NB4 (cell line): ENCODE measurements around the gene ALDH4A1.

Experiments
- CTCF ChIP-seq: IDR thresholded peaks from one replicate; pipeline ENCODE4 v1.5.1; 2012; ENCODE audit warnings: low read depth, low read length
- MYC ChIP-seq: IDR thresholded peaks from 2 replicates; pipeline ENCODE4 v1.6.1; 2011; ENCODE audit warnings: low read depth, low read length
- POLR2A ChIP-seq: IDR thresholded peaks from 2 replicates; pipeline ENCODE4 v1.6.1; 2011; ENCODE audit warnings: mild to moderate bottlenecking; ENCODE audit not compliant: insufficient read length; ENCODE audit errors: extremely low read depth

- TF ChIP-seq CTCF (no peak), POLR2A (no peak), MYC (no peak)
Measured at GRCh38 chr1:18874600-18874999, 27.8 kb downstream of the ALDH4A1 start.
